Activated T-helper 1 cell treated with anti-CD3 and anti-CD28 coated beads, Interleukin-12 subunit alpha, Interleukin-12 subunit beta, Interleukin-2, Interleukin-4 antibody, amounts not matched to agents 30 ng/mL and 10 ng/mL and 1 ng/mL, durations not matched to agents 14 hours and 24 hours and 36 hours (primary cell): ENCODE measurements around the gene CEP41. TPM values are rescaled to one million over a fixed set of nuclear protein-coding genes. Genes with fewer than 3 reads are reported as not detected.
"Not testable (repeated sequence)": the region's sequence is repeated elsewhere in the genome, so short reads cannot be mapped to it uniquely, and the experiment has no call there.

Experiments
- DNase-seq: peaks from one replicate; pipeline ENCODE4 v3.0.0; 2021; ENCODE audit warnings: low spot score
- H3K27ac Mint-ChIP-seq: one replicate; pipeline ENCODE4 v1.8.0; 2021; ENCODE audit warnings: mild to moderate bottlenecking, mixed read lengths
- H3K27me3 Mint-ChIP-seq: one replicate; pipeline ENCODE4 v1.8.0; 2022; ENCODE audit warnings: mild to moderate bottlenecking, moderate library complexity, mixed read lengths; ENCODE audit not compliant: insufficient read depth
- H3K36me3 Mint-ChIP-seq: one replicate; pipeline ENCODE4 v1.8.0; 2021; ENCODE audit warnings: low read depth, mixed read lengths
- H3K4me1 Mint-ChIP-seq: one replicate; pipeline ENCODE4 v1.8.0; 2021; ENCODE audit warnings: low read depth, mixed read lengths
- H3K4me3 Mint-ChIP-seq: one replicate; pipeline ENCODE4 v1.8.0; 2021; ENCODE audit warnings: mild to moderate bottlenecking, moderate library complexity, mixed read lengths
- H3K9me3 Mint-ChIP-seq: one replicate; pipeline ENCODE4 v1.8.0; 2021; ENCODE audit warnings: mixed read lengths
- intact Hi-C: fragments of 100-400 bp; cut with micrococcal nuclease; formaldehyde crosslinking; loops from one replicate; pipeline ENCODE4 v1.15.1; 2024
- total RNA-seq: library from RNA; stranded (reverse); gene quantifications from 2 replicates; pipeline ENCODE4 v1.2.3, GENCODE V29; 2022

Gene CEP41
- total RNA-seq, 1 donor from 2014 or later = 17.1 TPM

DNA sequence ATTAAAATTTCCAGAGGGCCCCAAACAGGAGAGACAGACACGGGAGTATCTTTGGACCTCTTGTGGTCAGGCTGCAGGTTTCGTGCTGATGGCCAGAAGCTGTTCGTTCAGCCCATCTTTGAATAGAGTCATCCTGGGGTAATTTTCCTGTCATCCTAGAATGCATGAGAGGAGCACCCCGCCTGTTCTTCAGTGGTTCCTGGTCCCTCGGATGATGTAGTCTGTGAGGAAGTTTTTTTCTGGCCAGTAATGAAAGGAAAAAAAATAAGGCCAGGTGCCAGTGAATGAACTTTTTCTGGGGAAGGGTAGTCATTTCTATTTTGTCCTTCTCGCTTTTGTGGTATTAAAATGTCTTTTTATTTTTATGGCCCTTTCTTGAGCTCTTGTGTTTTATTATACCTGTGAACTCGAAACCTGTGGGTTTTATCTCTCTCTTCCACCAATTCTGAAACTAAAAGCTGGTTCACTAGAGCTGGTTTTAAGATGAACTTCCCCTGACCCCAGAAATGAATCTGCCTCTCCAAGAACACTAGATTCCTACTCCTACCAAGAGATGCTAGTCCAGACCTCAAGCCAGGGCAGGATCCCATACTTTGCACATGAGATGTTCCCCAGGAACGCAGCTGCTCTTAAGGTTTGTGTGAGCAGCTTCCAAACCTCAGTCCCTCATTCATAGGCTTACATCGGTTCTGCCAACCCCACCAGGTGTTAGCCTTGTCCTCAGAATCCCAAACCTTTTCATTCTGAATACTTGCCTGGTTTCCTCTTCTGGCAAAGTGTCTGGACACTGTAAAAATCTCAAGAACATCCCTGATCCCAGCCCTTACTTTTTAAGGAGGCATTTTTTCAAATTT, 35.7 kb upstream of the CEP41 start:
- Mint-ChIP-seq H3K4me1 (no peaks in the 10 kb centered on the region), H3K4me3 (no peak overlapping the region), H3K27me3 (peaks cover 6% of the 10 kb centered on the region), H3K36me3 (no peaks in the 10 kb centered on the region), H3K9me3 (peaks cover 13% of the 10 kb centered on the region), H3K27ac (no peak overlapping the region)
- DNase-seq = no peak
- intact Hi-C loops = no loop called here

DNA sequence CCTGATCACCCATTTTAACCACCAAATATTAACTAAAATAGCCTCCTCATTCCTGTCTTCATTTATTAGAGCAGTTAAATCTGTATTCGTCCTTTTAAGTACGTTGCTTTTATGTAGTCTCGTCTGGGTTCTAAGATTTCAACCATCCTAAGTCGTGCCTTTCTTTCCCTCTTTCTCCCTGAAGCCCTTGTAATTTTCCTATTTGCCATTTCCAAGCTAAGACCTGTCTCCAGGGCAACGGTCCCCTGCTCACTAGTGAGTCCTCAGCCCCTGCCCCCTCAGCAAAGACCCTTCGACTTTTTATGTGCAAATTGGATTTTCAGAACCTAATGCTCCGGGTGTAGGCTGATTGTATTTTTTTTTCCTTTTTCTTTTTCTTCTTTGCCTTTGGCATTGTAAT, 35.0 kb upstream of the CEP41 start:
- no peaks in the 10 kb centered on the region for H3K4me1 Mint-ChIP-seq
- no peaks in the 10 kb centered on the region for H3K36me3 Mint-ChIP-seq
- intact Hi-C loops = no loop called here
- DNase-seq = no peak
- H3K27ac Mint-ChIP-seq = no peak overlapping the region
- H3K9me3 Mint-ChIP-seq = peaks cover 13% of the 10 kb centered on the region
- H3K4me3 Mint-ChIP-seq = no peak overlapping the region
- peaks cover 6% of the 10 kb centered on the region for H3K27me3 Mint-ChIP-seq

DNA sequence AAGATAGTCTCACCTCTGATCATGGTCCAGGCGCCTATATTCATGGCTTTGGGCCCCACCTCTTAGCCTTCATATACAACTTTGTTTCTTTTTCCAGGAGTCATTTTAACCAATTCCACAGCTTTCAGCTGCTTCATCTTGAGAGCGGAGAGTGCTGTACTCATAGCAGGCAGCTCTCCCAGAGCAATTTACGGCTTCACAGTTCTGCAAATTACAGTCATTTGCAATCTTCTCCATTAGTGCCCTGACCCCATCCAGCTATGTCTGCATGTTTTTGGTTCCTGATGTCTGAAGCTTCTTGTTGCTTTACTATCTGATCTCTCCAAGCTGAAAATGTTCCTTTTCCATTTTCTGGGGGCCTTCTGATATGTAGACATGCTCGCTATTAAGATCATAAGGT, 33.1 kb upstream of the CEP41 start:
- Mint-ChIP-seq H3K4me1 (no peaks in the 10 kb centered on the region), H3K27ac (no peak overlapping the region), H3K4me3 (no peak overlapping the region), H3K36me3 (no peaks in the 10 kb centered on the region), H3K9me3 (peaks cover 8% of the 10 kb centered on the region), H3K27me3 (no peaks in the 10 kb centered on the region)
- intact Hi-C loops = no loop called here
- no peak for DNase-seq

DNA sequence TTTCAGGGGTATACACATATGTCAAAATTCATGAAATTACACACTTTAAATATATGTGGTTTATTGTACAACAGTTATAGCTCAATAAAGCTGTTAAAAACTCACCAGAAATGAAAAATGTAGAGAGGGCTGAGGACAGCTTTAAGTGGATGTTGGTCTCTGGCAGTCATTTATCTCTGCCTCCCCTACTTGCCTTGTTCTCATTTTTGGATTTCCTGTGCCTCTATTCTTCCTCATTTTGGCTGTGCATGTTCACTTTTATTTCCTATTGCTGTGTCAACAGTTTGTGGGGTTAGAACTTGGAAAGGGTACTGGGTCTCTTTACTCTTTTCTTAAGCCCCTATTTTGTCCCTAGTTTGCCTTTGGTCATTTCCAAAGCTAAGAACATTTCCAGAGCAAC, 32.5 kb upstream of the CEP41 start:
- DNase-seq = no peak
- no peak overlapping the region for H3K27ac Mint-ChIP-seq
- H3K4me1 Mint-ChIP-seq = no peaks in the 10 kb centered on the region
- H3K9me3 Mint-ChIP-seq = peaks cover 6% of the 10 kb centered on the region
- no peaks in the 10 kb centered on the region for H3K36me3 Mint-ChIP-seq
- H3K4me3 Mint-ChIP-seq = no peak overlapping the region
- H3K27me3 Mint-ChIP-seq = no peaks in the 10 kb centered on the region
- intact Hi-C loops = no loop called here

DNA sequence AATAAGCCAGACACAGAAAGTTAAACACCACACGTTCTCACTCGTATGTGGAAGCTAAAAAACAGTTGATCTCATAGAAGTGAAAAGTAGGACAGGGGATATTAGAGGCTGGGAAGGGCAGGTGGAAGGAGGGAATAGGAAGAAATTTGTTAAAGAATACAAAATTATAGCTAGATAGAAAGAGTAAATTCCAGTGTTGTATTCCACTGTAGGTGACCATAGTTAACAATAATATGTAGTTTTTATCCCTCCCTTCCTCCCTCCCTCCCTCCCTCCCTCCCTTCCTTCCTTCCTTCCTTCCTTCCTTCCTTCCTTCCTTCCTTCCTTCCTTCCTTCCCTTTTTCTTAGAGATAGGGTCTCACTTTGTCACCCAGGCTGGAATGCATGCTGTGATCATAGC, 31.2 kb upstream of the CEP41 start:
- Mint-ChIP-seq H3K4me3 (no peak overlapping the region), H3K4me1 (no peaks in the 10 kb centered on the region), H3K27me3 (no peaks in the 10 kb centered on the region), H3K27ac (no peak overlapping the region), H3K36me3 (no peaks in the 10 kb centered on the region), H3K9me3 (no peaks in the 10 kb centered on the region)
- no peak for DNase-seq
- intact Hi-C loops = no loop called here

DNA sequence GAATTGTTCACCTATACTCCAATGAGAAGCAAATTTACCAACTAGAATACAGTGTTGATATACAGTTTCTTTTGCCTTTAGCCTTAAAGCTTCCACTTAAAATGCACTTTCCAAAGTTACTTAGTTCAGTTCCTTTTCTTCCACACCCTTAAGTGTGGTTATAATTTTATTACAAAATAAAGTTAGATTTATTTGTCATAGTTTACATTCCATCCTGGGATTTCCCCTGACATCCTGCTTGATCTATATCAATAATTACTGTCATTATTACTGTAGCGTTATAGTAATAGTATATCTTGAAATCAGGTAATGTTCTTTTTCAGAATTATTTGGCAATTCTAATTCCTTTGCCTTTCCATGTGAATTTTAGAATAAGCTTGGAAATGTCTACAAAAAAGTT, 27.8 kb upstream of the CEP41 start:
- no peak overlapping the region for H3K27ac Mint-ChIP-seq
- H3K9me3 Mint-ChIP-seq = peaks cover 5% of the 10 kb centered on the region
- intact Hi-C loops = no loop called here
- H3K4me1 Mint-ChIP-seq = no peaks in the 10 kb centered on the region
- no peak overlapping the region for H3K4me3 Mint-ChIP-seq
- peaks cover 4% of the 10 kb centered on the region for H3K27me3 Mint-ChIP-seq
- no peak for DNase-seq
- H3K36me3 Mint-ChIP-seq = no peaks in the 10 kb centered on the region

DNA sequence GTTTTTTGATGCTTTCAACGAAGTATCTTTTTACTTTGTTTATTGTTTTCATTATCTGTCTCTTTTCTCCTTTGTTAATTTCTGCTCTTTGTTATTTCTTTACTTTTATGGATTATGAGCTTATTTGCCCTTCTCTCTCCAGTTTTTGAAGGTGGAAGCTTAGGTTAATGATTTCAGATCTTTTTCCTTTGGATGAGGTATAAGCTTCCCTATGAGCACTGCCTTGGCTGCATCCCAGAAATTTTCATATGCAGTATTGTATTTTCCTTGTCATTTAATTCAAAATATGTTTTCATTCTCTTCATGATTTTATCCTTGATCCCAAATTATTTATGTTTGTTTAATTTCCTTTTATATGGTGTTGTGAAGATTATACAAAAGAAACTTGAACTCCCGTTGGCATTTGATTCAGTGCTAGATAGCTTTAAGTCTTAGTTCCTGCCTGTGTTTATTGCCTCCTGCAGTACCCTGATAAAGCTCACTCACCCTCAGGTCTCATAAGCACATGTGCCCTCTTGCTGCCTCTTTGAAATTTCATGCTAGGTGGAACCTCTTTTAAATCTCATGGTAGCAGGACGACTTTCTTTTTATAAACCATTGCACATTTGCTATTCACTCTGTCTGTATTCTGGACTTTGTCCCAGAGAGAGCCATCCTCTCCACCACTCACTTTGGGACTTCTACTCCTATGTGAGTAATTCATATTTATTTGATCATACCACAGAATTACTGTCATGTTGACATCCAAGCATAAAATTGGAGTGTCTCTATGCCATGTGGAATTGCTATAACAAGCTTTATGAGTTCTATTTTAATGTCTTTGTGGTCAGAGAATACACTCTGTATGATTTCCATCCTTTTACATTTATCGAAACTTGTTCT, 23.0 kb upstream of the CEP41 start:
- intact Hi-C loops = no loop called here
- Mint-ChIP-seq H3K27ac (no peak overlapping the region), H3K4me3 (no peak overlapping the region), H3K9me3 (peaks cover 18% of the 10 kb centered on the region), H3K4me1 (no peaks in the 10 kb centered on the region), H3K36me3 (peaks cover 3% of the 10 kb centered on the region), H3K27me3 (peaks cover 4% of the 10 kb centered on the region)
- no peak for DNase-seq

DNA sequence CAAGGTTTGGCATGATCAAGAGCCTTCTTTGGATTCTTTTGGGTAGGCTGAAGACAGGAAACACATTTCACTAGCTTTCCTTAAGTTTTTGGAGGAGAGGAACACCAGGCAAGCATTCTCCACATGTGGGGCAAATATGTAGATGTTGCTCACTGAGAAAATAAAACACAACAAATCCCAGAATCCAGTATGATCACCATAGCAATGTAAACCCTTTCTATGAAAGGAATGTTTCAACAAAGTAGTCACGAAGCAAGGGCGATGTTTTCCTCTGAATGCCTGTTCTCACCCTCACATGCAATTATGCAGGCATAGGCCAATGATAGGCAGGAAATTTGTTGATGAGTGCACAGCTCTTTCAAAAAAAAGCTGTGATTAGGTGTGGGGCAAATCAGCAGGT, 20.5 kb upstream of the CEP41 start:
- H3K4me3 Mint-ChIP-seq = no peak overlapping the region
- H3K27ac Mint-ChIP-seq = no peak overlapping the region
- H3K4me1 Mint-ChIP-seq = peaks cover 5% of the 10 kb centered on the region
- peaks cover 3% of the 10 kb centered on the region for H3K36me3 Mint-ChIP-seq
- peaks cover 25% of the 10 kb centered on the region for H3K9me3 Mint-ChIP-seq
- H3K27me3 Mint-ChIP-seq = peaks cover 4% of the 10 kb centered on the region
- intact Hi-C loops = no loop called here
- no peak for DNase-seq

DNA sequence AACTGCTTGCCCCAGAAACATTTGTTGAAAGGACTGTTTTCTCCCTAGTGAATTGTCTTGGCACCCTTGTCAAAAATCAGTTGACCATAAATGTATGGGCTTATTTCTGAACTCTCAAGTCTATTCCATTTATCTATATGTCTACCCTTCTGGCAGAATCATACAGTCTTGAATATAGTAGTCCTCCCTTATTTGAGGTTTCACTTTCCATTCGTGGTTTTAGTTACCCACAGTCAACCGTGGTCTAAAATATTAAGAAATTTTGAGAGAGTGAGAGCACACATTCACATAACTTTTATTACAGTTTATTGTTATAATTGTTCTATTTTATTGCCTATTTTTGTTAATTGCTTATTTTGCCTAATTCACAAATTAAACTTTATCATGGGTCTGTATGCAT, 17.4 kb upstream of the CEP41 start:
- DNase-seq = no peak
- Mint-ChIP-seq H3K9me3 (peaks cover 20% of the 10 kb centered on the region), H3K27me3 (peaks cover 4% of the 10 kb centered on the region), H3K27ac (no peak overlapping the region), H3K36me3 (peaks cover 3% of the 10 kb centered on the region), H3K4me1 (peaks cover 19% of the 10 kb centered on the region), H3K4me3 (no peak overlapping the region)
- intact Hi-C loops = no loop called here

DNA sequence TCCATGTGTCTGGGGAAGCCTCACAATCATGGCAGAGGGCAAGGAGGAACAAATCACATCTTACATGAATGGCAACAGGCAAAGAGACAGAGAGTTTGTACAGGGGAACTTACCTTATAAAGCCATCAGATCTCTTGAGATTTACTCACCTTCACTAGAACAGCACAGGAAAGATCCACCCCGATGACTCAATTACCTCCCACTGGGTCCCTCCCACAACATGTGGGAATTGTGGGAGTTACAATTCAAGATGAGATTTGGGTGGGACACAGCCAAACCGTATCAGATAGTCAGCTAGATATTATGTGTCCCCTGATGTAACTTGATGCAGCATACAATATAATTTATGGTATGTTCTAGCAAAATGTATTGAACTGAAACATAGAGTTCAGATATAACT, 14.1 kb upstream of the CEP41 start:
- Mint-ChIP-seq H3K27ac (no peak overlapping the region), H3K4me3 (no peak overlapping the region), H3K27me3 (peaks cover 5% of the 10 kb centered on the region), H3K4me1 (peaks cover 19% of the 10 kb centered on the region), H3K9me3 (peaks cover 18% of the 10 kb centered on the region), H3K36me3 (peaks cover 3% of the 10 kb centered on the region)
- intact Hi-C loops = no loop called here
- DNase-seq = no peak

DNA sequence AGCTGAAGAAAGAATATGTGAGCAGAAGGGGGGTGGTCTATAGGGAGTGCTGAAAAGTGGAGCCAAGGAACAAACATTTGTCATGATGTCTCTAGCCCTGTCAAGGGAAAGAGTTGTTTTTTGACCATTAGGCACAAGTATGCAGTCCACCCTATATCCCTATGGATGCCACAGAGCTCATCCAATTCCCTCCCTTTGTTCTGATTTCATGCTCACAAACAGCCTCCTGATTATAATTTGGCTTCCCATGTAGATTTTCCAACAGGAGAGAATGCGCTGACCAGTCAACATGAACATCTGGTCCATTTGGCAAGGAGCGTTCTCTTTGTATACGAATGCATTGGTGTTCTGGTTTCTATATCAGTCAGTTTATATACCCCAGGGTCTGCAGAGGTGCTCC, 12.1 kb upstream of the CEP41 start:
- Mint-ChIP-seq H3K36me3 (peaks cover 2% of the 10 kb centered on the region), H3K4me3 (no peak overlapping the region), H3K9me3 (peaks cover 7% of the 10 kb centered on the region), H3K4me1 (peaks cover 14% of the 10 kb centered on the region), H3K27me3 (peaks cover 5% of the 10 kb centered on the region), H3K27ac (no peak overlapping the region)
- DNase-seq = no peak
- intact Hi-C loops = no loop called here

DNA sequence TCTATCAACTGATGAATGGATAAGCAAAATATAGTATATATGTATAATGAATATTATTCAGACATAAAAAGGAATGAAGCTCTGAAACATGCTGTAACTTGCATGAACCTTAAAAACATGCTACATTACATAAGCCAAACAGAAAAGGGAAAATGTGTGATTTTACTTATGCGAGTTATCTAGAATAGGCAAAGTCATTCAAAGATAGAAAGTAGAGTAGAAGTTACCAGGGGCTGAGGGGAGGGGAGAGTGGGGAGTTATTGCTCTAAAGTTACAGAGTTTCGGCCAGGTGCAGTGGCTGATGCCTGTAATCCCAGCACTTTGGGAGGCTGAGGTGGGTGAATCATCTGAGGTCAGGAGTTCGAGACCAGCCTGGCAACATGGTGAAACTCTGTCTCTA, 10.5 kb upstream of the CEP41 start:
- DNase-seq, intact Hi-C loops, H3K27me3 Mint-ChIP-seq, H3K4me3 Mint-ChIP-seq, H3K27ac Mint-ChIP-seq, H3K36me3 Mint-ChIP-seq: not testable (repeated sequence)
- Mint-ChIP-seq H3K4me1 (peaks cover 16% of the 10 kb centered on the region), H3K9me3 (peaks cover 14% of the 10 kb centered on the region)

DNA sequence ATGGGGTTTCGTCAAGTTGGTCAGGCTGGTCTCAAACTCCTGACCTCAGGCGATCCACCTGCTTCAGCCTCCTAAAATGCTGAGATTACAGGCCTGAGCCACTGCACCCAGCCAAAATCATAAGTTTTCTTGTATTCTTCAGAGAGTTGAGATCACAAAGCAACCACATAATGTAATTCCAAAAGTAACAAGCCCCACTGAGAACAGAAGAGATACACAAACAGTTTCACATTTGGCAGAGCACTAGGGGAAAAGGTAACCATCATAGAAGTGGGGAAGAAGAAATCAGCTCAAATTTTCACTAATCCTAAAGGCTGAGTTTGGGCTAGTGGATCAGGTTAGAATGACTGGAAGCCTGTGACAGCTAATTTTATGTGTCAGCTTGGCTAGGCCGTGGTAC, 5.4 kb upstream of the CEP41 start:
- Mint-ChIP-seq H3K4me1 (peaks cover 35% of the 10 kb centered on the region), H3K27ac (no peak overlapping the region), H3K27me3 (no peaks in the 10 kb centered on the region), H3K4me3 (no peak overlapping the region), H3K36me3 (peaks cover 2% of the 10 kb centered on the region), H3K9me3 (peaks cover 14% of the 10 kb centered on the region)
- DNase-seq = no peak
- intact Hi-C loops = no loop called here
